Esophagus squamous epithelium (tissue), 5 donors: Measurements from ENCODE around the gene IL20. TPM values are rescaled to one million over a fixed set of nuclear protein-coding genes. Genes with fewer than 3 reads are reported as not detected.

ENCODE experiments used
- DNase-seq: peaks from one replicate; lab custom pipeline; 2025; lab: John Stamatoyannopoulos, UW
- H3K27ac ChIP-seq, 4 donors: fragments of 200-600 bp; sonication (generic); one replicate each; pipeline ENCODE4 v1.5.1; 2016 to 2019; ENCODE audit warnings: mild to moderate bottlenecking in 1 of 4
- H3K27me3 ChIP-seq, 4 donors: fragments of 200-600 bp; sonication (generic); 1 replicate in 3 of 4; 2 replicates in 1 of 4; pipeline versions ENCODE4 v1.5.1 to v1.6.0; 2017 to 2021; ENCODE audit warnings: antibody characterized with exemption in 1 of 4
- H3K36me3 ChIP-seq, 3 donors: fragments of 200-600 bp; sonication (generic); one replicate each; pipeline ENCODE4 v1.5.1; 2016 to 2019
- H3K4me1 ChIP-seq, 3 donors: fragments of 200-600 bp; sonication (generic); one replicate each; pipeline ENCODE4 v1.5.1; 2017 to 2019
- H3K4me3 ChIP-seq, 4 donors: fragments of 200-600 bp; sonication (generic); 1 replicate in 3 of 4; 2 replicates in 1 of 4; pipeline ENCODE4 v1.5.1; 2016 to 2019; ENCODE audit warnings: mild to moderate bottlenecking in 2 of 4, moderate library complexity in 1 of 4
- H3K9me3 ChIP-seq, 3 donors: fragments of 200-600 bp; sonication (generic); one replicate each; pipeline ENCODE4 v1.5.1; 2016 to 2019
- CTCF ChIP-seq, 6 experiments: fragments of 450-650 bp in 4 of 6; fragments of 200-600 bp in 2 of 6; sonication (generic) in 2 of 6; IDR thresholded peaks; one replicate each; pipeline ENCODE4 v1.5.1; 2016 to 2019; ENCODE audit warnings: antibody characterized with exemption in 6 of 6, mild to moderate bottlenecking in 4 of 6, moderate library complexity in 4 of 6
- POLR2A ChIP-seq, 4 donors: fragments of 450-650 bp; IDR thresholded peaks; one replicate each; pipeline ENCODE4 v1.6.1; 2017; ENCODE audit warnings: antibody characterized with exemption in 4 of 4, mild to moderate bottlenecking in 4 of 4, moderate library complexity in 3 of 4
- WGBS, 2 donors: methylation state at CpG; one replicate each; pipeline ENCODE4 v1.1.5; 2018; 5-methylcytosine and 5-hydroxymethylcytosine counted together
- intact Hi-C: fragments of 100-400 bp; cut with DNase I; formaldehyde crosslinking; loops from one replicate; pipeline ENCODE4 v1.15.0; 2022
- total RNA-seq, 4 donors: library from RNA; depleted of rRNA; stranded (reverse); fragments of >200 nt; gene quantifications; one replicate each; pipeline ENCODE4 v1.1.0, GENCODE V29; 2016
- donor health status: DM: yes; HTN: yes; CAD: no.

The IL20 gene
- 1 to 10 TPM in 1 of 4 donors, not detected in 3; 1.1 TPM for total RNA-seq

- DNase-seq: peak; percentile 27
- intact Hi-C loops: no loop called here
- WGBS, 2 donors: 28 to 37% methylated on average over 14 to 19 of the region's 19 CpGs
- Histone ChIP-seq H3K36me3 (no peaks in the 10 kb centered on the region), H3K27me3 (peaks cover 0 to 23% (median 0%) of the 10 kb centered on the region in 4 donors), H3K9me3 (no peaks in the 10 kb centered on the region), H3K4me3 (no peak within 1 kb of the TSS), H3K27ac (peak within 1 kb of the TSS in 1 of 4 donors; percentile 22), H3K4me1 (peaks cover 0 to 11% (median 6%) of the 10 kb centered on the region in 3 donors)
- peak; percentile 66 to 95 (median 86) for TF ChIP-seq CTCF (IDR thresholded peaks at IDR 0.05)
- no peak for TF ChIP-seq POLR2A (IDR thresholded peaks at IDR 0.05)
Observed at GRCh38 chr1:206864939-206865671, at the start of gene IL20. Gene IL20 (plus strand): TSS chr1:206865623. CDS start chr1:206865853, 230 bp downstream.

GRCh38 chr1:206816390-206817287 is 48.8 kb upstream of the IL20 start:
- 64 to 74% methylated on average over 4 of the region's 4 CpGs for WGBS, 2 donors
- no peak for DNase-seq

GRCh38 chr1:206821493-206821892 is 43.9 kb upstream of the IL20 start:
- TF ChIP-seq CTCF (IDR thresholded peaks at IDR 0.05) (no peak), POLR2A (IDR thresholded peaks at IDR 0.05) (no peak)
- 0 to 57% methylated on average over 1 to 4 of the region's 4 CpGs for WGBS, 2 donors
- Histone ChIP-seq H3K4me1 (peaks cover 0 to 2% (median 0%) of the 10 kb centered on the region in 3 donors), H3K9me3 (no peaks in the 10 kb centered on the region), H3K36me3 (no peaks in the 10 kb centered on the region), H3K27ac (no peak overlapping the region), H3K4me3 (no peak overlapping the region), H3K27me3 (no peaks in the 10 kb centered on the region)
- intact Hi-C loops: no loop called here
- DNase-seq: no peak

More at GRCh38 chr1:206816390-206817287, 48.8 kb upstream of the IL20 start:
- peaks cover 0 to 4% (median 0%) of the 10 kb centered on the region in 4 donors for H3K27me3 ChIP-seq
- no peak overlapping the region for H3K27ac ChIP-seq
- H3K4me1 ChIP-seq: no peaks in the 10 kb centered on the region
- no peaks in the 10 kb centered on the region for H3K36me3 ChIP-seq
- peaks cover 0 to 5% (median 5%) of the 10 kb centered on the region in 3 donors for H3K9me3 ChIP-seq
- intact Hi-C loops: no loop called here
- H3K4me3 ChIP-seq: no peak overlapping the region
- TF ChIP-seq POLR2A (IDR thresholded peaks at IDR 0.05) (no peak), CTCF (IDR thresholded peaks at IDR 0.05) (no peak)

- no peaks in the 10 kb centered on the region for H3K9me3 ChIP-seq
- intact Hi-C loops: no loop called here
- no peak overlapping the region for H3K4me3 ChIP-seq
- no peak for DNase-seq
- peaks cover 0 to 4% (median 0%) of the 10 kb centered on the region in 3 donors for H3K4me1 ChIP-seq
- H3K27ac ChIP-seq: no peak overlapping the region
- TF ChIP-seq POLR2A (IDR thresholded peaks at IDR 0.05) (no peak), CTCF (IDR thresholded peaks at IDR 0.05) (no peak)
- H3K27me3 ChIP-seq: no peaks in the 10 kb centered on the region
- 46 to 76% methylated on average over 3 to 5 of the region's 5 CpGs for WGBS, 2 donors
- H3K36me3 ChIP-seq: no peaks in the 10 kb centered on the region
Observed at GRCh38 chr1:206823727-206824126, 41.7 kb upstream of the IL20 start.
